Mesothelial cell of epicardium (in vitro differentiated cells): ENCODE data around the gene CARD9. TPM values are rescaled to one million over a fixed set of nuclear protein-coding genes. Genes with fewer than 3 reads are reported as not detected.
"Not testable (repeated sequence)": the region's sequence is repeated elsewhere in the genome, so short reads cannot be mapped to it uniquely, and the experiment has no call there.

Experiments used
- DNase-seq, 2 experiments: peaks; one replicate each; pipeline ENCODE4 v3.0.0; 2021; ENCODE audit warnings: low spot score in 2 of 2; ENCODE audit not compliant: unreplicated experiment in 2 of 2
- H3K27ac Mint-ChIP-seq: 2 replicates; pipeline ENCODE4 v1.8.0; 2021; ENCODE audit warnings: mixed read lengths
- H3K27me3 Mint-ChIP-seq: 2 replicates; pipeline ENCODE4 v1.8.0; 2021; ENCODE audit warnings: low read depth, mixed read lengths
- H3K36me3 Mint-ChIP-seq: 2 replicates; pipeline ENCODE4 v1.8.0; 2021; ENCODE audit warnings: mixed read lengths
- H3K4me1 Mint-ChIP-seq: 2 replicates; pipeline ENCODE4 v1.8.0; 2021; ENCODE audit warnings: mixed read lengths
- H3K4me3 Mint-ChIP-seq: 2 replicates; pipeline ENCODE4 v1.8.0; 2021; ENCODE audit warnings: mild to moderate bottlenecking, moderate library complexity, mixed read lengths
- H3K9me3 Mint-ChIP-seq: 2 replicates; pipeline ENCODE4 v1.8.0; 2021; ENCODE audit warnings: mixed read lengths
- total RNA-seq: library from RNA; stranded (reverse); gene quantifications from 3 replicates; pipeline ENCODE4 v1.2.1, GENCODE V29; 2021
- TF ChIP-seq, protein P1 (sequence below): fragments of 200-600 bp; sonication (generic); IDR thresholded peaks from one replicate; pipeline ENCODE4 v1.5.0; 2021; ENCODE audit warnings: antibody characterized with exemption; ENCODE audit not compliant: unreplicated experiment

The CARD9 gene
- total RNA-seq, 1 donor from 2014 or later: 4.9 TPM

DNA sequence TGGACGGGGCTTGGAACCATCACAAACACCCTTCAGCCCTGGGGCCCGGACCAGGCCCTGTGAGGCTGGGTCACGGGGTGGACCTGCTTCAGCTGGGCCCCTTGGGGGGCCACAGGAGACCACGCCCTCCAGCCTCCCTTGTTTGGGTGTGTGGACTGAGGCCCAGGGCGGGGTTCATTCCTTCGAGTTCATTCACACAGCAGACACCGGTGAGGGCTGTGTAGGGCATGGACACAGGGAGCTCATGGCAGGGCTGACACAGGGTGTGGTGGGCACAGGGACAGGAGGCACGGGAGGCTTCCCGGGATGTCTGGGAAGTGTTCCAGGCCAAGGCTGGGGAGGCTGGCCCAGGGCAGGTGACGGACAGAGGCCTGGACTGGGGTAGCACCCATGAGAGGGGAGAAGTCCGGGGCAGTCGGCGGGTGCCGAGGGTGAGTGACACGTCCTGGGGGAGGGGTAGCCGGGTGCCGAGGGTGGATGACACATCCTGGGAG, 18.8 kb downstream of the CARD9 start:
- Mint-ChIP-seq H3K36me3 (no peaks in the 10 kb centered on the region), H3K9me3 (no peaks in the 10 kb centered on the region), H3K4me3 (no peak overlapping the region), H3K4me1 (peaks cover 11% of the 10 kb centered on the region), H3K27ac (peak overlapping the region; percentile 66), H3K27me3 (no peaks in the 10 kb centered on the region)
- TF ChIP-seq, protein P1, sequence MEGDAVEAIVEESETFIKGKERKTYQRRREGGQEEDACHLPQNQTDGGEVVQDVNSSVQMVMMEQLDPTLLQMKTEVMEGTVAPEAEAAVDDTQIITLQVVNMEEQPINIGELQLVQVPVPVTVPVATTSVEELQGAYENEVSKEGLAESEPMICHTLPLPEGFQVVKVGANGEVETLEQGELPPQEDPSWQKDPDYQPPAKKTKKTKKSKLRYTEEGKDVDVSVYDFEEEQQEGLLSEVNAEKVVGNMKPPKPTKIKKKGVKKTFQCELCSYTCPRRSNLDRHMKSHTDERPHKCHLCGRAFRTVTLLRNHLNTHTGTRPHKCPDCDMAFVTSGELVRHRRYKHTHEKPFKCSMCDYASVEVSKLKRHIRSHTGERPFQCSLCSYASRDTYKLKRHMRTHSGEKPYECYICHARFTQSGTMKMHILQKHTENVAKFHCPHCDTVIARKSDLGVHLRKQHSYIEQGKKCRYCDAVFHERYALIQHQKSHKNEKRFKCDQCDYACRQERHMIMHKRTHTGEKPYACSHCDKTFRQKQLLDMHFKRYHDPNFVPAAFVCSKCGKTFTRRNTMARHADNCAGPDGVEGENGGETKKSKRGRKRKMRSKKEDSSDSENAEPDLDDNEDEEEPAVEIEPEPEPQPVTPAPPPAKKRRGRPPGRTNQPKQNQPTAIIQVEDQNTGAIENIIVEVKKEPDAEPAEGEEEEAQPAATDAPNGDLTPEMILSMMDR: no peak
- no peak for DNase-seq

DNA sequence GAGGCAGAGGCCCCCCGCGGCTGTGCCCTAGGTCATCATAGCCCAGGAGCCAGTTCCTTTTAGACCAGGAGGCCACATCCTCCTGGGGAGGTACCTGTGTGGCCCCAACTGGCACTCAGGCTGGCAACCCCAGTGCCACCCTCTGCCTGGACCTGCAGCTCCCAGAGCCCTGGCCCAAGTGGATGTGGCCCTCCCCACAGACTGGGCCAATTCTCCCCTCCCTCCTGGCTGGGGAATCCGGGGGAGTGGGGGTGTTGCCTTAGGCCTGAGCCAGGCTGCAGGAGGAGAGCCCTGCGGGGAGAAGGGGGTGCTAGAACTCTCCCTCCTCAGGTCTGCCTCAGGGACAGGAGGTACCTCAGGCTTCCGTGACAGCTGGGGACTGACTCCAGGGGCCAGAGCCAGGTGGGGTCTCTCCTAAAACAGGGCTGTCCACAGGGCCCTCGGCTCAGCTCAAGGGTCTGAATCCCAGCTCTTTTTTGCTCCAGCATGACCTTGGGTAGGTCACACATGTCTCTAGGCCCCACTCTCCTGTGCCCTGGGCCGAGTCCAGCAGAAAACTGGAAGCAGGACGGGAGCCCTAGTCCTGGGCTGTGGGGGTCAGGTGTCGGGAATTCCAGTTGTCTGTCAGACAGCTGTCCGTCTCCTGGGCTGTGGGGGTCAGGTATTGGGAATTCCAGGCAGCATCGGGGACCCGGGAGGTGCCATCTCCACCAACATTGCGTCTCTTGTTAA, 19.5 kb downstream of the CARD9 start:
- Mint-ChIP-seq H3K4me1 (peaks cover 11% of the 10 kb centered on the region), H3K9me3 (no peaks in the 10 kb centered on the region), H3K27me3 (no peaks in the 10 kb centered on the region), H3K4me3 (no peak overlapping the region), H3K27ac (peak overlapping the region; percentile 66), H3K36me3 (no peaks in the 10 kb centered on the region)
- TF ChIP-seq, protein P1: no peak
- DNase-seq: no peak

DNA sequence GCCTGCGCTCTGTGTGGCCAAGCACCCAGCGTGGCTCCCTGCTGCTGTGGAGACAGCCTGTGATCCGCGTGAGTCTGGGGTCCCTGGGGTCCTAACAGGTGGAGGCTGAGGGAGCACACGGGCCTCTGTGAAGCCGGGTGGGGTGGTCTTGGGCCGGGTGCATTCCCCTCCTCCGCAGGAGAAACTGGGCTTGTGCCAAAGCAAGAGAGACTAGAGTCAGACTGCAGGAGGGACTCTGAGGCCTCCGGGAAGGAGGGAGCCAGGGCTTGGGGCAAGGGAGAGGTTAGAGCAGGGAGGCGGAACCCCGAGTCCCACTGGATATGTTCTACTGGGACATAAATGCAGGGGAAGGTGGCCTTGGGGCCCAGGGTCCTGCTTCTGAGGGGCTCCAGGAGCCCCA, 20.4 kb downstream of the CARD9 start:
- Mint-ChIP-seq H3K4me1 (peaks cover 11% of the 10 kb centered on the region), H3K27me3 (no peaks in the 10 kb centered on the region), H3K4me3 (no peak overlapping the region), H3K27ac (no peak overlapping the region), H3K36me3 (no peaks in the 10 kb centered on the region), H3K9me3 (no peaks in the 10 kb centered on the region)
- TF ChIP-seq, protein P1: no peak
- no peak for DNase-seq

DNA sequence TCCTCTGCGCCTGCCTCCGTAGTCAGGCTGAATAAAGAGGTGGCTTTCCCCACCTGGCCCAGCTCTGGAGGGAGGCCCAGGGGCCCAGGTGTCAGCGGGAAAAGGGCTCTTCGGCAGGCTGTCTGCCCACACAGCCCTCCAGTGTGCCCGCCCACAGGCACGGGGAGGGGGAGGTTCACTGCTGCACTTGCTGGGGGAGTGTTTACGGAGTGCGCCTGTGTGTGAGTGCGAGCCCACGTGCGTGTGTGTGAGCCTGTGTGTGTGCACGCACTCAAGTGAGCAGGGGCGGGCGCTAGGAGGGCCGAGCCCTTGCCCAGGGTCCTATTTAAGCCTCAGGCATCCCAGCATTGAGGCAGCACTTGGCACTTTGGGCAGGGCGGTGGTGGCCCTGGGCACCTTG, 20.8 kb downstream of the CARD9 start:
- peaks cover 11% of the 10 kb centered on the region for H3K4me1 Mint-ChIP-seq
- H3K36me3 Mint-ChIP-seq: no peaks in the 10 kb centered on the region
- H3K27ac Mint-ChIP-seq: no peak overlapping the region
- no peaks in the 10 kb centered on the region for H3K9me3 Mint-ChIP-seq
- no peak overlapping the region for H3K4me3 Mint-ChIP-seq
- no peaks in the 10 kb centered on the region for H3K27me3 Mint-ChIP-seq
- TF ChIP-seq, protein P1: no peak
- no peak for DNase-seq

DNA sequence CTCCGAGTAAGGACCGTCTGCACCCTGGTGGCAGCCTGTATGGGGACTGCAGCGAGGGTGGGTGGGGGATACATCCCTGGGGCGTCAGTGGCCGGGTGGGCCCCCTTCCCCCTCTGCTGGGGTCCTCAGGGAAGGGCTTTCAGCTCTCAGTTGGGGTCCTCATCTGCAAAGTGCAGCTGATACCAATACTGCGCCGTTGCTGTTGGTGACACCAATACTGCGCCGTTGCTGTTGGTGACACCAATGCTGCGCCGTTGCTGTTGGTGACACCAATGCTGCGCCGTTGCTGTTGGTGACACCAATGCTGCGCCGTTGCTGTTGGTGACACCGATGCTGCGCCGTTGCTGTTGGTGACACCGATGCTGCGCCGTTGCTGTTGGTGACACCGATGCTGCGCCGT, 21.6 kb downstream of the CARD9 start:
- not testable (repeated sequence) for H3K9me3 Mint-ChIP-seq, DNase-seq, H3K27ac Mint-ChIP-seq, H3K36me3 Mint-ChIP-seq, H3K4me3 Mint-ChIP-seq, H3K27me3 Mint-ChIP-seq
- peaks cover 11% of the 10 kb centered on the region for H3K4me1 Mint-ChIP-seq

DNA sequence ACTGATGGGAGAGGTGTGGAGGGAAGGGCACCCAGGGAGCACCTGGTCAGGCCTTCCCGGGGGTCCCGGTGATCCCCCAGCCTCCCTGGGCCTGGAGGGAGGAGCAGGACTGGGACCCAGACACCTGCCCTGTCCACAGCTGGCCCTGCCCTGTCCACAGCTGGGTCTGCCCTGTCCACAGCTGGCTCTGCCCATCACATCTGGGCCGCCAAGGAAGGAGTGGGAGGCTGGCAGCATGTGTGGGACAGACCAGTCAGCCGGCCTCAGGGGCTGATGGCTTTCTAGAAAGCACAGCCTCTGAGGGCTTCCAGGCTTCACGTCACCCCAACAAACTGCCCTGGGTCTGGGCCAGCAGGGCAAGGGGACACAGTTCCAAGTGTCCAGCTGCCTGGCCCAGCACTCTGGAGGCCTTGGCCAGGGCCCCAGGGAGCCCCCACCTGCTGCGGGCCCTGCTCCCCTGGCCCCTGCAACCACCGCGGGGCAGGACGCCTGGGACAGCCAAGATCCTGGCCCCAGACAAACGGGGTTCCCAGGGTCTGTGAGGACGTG, 22.1 kb downstream of the CARD9 start:
- TF ChIP-seq, protein P1: no peak
- DNase-seq: no peak
- H3K4me3 Mint-ChIP-seq: no peak overlapping the region
- H3K36me3 Mint-ChIP-seq: no peaks in the 10 kb centered on the region
- H3K27me3 Mint-ChIP-seq: no peaks in the 10 kb centered on the region
- peaks cover 11% of the 10 kb centered on the region for H3K4me1 Mint-ChIP-seq
- H3K27ac Mint-ChIP-seq: no peak overlapping the region
- no peaks in the 10 kb centered on the region for H3K9me3 Mint-ChIP-seq
